ENCODE measurements around the gene PRKAG2. TPM values are rescaled to one million over a fixed set of nuclear protein-coding genes. Genes with fewer than 3 reads are reported as not detected.
A peak's percentile ranks its signal among the peaks of the same experiment; 100 is the strongest.

PRKAG2 gene
- total and polyA plus RNA-seq, 2 experiments from 2014 or later: 9.1 to 14.9 TPM

GRCh38 chr7:151832138-151832537, 44.8 kb downstream of the PRKAG2 start:
- TF ChIP-seq EZH2 (IDR thresholded peaks at IDR 0.05; ENCODE audit: low read depth, unreplicated experiment) (no peak), ETS1 (IDR thresholded peaks at IDR 0.05) (no peak), EZH2phosphoT487 (IDR thresholded peaks at IDR 0.05; ENCODE audit: unreplicated experiment) (no peak), CTCF (conservative IDR thresholded peaks at IDR 0.05; ENCODE audit: low read depth in 2 of 2) (no peak), NANOG (IDR thresholded peaks at IDR 0.05; ENCODE audit: borderline replicate concordance) (no peak), ZNF114 (CRISPR knock-in tag; IDR thresholded peaks at IDR 0.05) (no peak), POLR2AphosphoS5 (IDR thresholded peaks at IDR 0.05; ENCODE audit: low read depth) (no peak)
- Mint-ChIP-seq H3K4me1 (peaks cover 12% of the 10 kb centered on the region), H3K9me3 (no peaks in the 10 kb centered on the region), H3K36me3 (ENCODE audit: low read depth) (no peaks in the 10 kb centered on the region), H3K27me3 (ENCODE audit: insufficient read depth, low read depth, poor library complexity) (peaks cover 7% of the 10 kb centered on the region), H3K4me3 (no peak overlapping the region), H3K27ac (no peak overlapping the region)
- Histone ChIP-seq H2AFZ (no peak overlapping the region), H3K27ac (ENCODE audit: low read depth) (no peak overlapping the region), H3K27me3 (ENCODE audit: insufficient read depth) (no peaks in the 10 kb centered on the region), H3K36me3 (ENCODE audit: insufficient read depth) (no peaks in the 10 kb centered on the region), H3K79me2 (replicated peaks; ENCODE audit: insufficient read depth) (no peaks in the 10 kb centered on the region), H3F3A (replicated peaks; ENCODE audit: low read depth) (no peaks in the 10 kb centered on the region), H3K4me1 (ENCODE audit: insufficient read depth) (no peaks in the 10 kb centered on the region), H3K4me3 (no peak overlapping the region), H3K9me2 (ENCODE audit: insufficient read depth) (no peaks in the 10 kb centered on the region), H3K4me2 (no peak overlapping the region), H4K20me1 (replicated peaks; ENCODE audit: insufficient read depth) (no peaks in the 10 kb centered on the region)
- ATAC-seq (no peak), DNase-seq (ENCODE audit: low spot score) (no peak)

GRCh38 chr7:151831606-151832005, 45.3 kb downstream of the PRKAG2 start:
- Mint-ChIP-seq H3K36me3 (ENCODE audit: low read depth) (no peaks in the 10 kb centered on the region), H3K4me3 (no peak overlapping the region), H3K27ac (no peak overlapping the region), H3K9me3 (no peaks in the 10 kb centered on the region), H3K27me3 (ENCODE audit: insufficient read depth, low read depth, poor library complexity) (peaks cover 7% of the 10 kb centered on the region), H3K4me1 (peaks cover 7% of the 10 kb centered on the region; the same call in 2 of the 3 replicates)
- Histone ChIP-seq H3K27ac (ENCODE audit: low read depth) (no peak overlapping the region), H3K36me3 (ENCODE audit: insufficient read depth) (no peaks in the 10 kb centered on the region), H3K4me3 (no peak overlapping the region), H3K79me2 (replicated peaks; ENCODE audit: insufficient read depth) (no peaks in the 10 kb centered on the region), H4K20me1 (replicated peaks; ENCODE audit: insufficient read depth) (no peaks in the 10 kb centered on the region), H3K9me2 (ENCODE audit: insufficient read depth) (no peaks in the 10 kb centered on the region), H3F3A (replicated peaks; ENCODE audit: low read depth) (no peaks in the 10 kb centered on the region), H3K27me3 (ENCODE audit: insufficient read depth) (no peaks in the 10 kb centered on the region), H3K4me2 (no peak overlapping the region), H2AFZ (no peak overlapping the region), H3K4me1 (ENCODE audit: insufficient read depth) (no peaks in the 10 kb centered on the region)
- DNase-seq (ENCODE audit: low spot score) (no peak), ATAC-seq (no peak; the same call in 2 of the 3 replicates)
- TF ChIP-seq REST (IDR thresholded peaks at IDR 0.05; ENCODE audit: unreplicated experiment) (no peak), CTCF (conservative IDR thresholded peaks at IDR 0.05; ENCODE audit: low read depth in 2 of 2) (0 out of 4 replicates have a peak, but pooled peaks of 1 of the 2 experiments have one; percentile 14), CREB1 (CRISPR knock-in tag; IDR thresholded peaks at IDR 0.05; ENCODE audit: low read depth) (no peak), EZH2 (IDR thresholded peaks at IDR 0.05; ENCODE audit: low read depth, unreplicated experiment) (no peak)
